ENCODE results near the gene BATF. TPM values are rescaled to one million over a fixed set of nuclear protein-coding genes. Genes with fewer than 3 reads are reported as not detected.

The BATF gene
- total RNA-seq, 4 donors from 2014 or later, result 1.7 to 37.3 (median 4.4) TPM

GRCh38 chr14:75566752-75567151 lies 44.5 kb downstream of the BATF start:
- Histone ChIP-seq H3K27me3 (no peaks in the 10 kb centered on the region), H3K9me3 (no peaks in the 10 kb centered on the region), H3K4me1 (no peaks in the 10 kb centered on the region), H3K4me3 (no peak overlapping the region), H3K27ac (replicated peaks in 1 of 4) (no peak overlapping the region), H3K36me3 (no peaks in the 10 kb centered on the region)
- 76% methylated on average over 8 of the region's 8 CpGs for WGBS
- intact Hi-C loops (cut with DNase I), result no loop called here
- TF ChIP-seq CTCF (IDR thresholded peaks at IDR 0.05) (no peak), EP300 (IDR thresholded peaks at IDR 0.05) (no peak), POLR2A (IDR thresholded peaks at IDR 0.05; ENCODE audit: low read depth) (no peak), POLR2AphosphoS5 (IDR thresholded peaks at IDR 0.05) (no peak)
- DNase-seq (ENCODE audit: extremely low spot score), result no peak

DNA sequence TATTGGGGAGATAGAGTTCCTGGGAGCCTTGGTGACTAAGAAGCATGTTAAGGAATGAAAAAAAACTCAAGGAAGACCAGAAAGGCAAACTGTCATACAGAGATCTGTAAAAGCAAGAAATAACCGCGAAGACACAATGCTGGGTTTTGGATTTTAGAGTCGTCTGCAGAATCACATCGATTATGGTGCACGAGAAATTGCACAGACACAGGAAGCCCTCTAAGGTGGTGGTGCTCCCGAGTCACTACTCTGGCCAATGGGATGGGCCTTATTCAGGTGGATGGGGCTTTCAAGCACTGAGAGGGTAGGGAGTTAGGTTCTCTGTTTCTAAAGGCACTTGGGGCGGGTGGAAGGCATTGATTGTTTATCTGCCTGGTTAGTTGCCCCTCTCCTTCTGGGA lies 45.9 kb downstream of the BATF start:
- Histone ChIP-seq H3K9me3 (no peaks in the 10 kb centered on the region), H3K4me3 (no peak overlapping the region), H3K4me1 (no peaks in the 10 kb centered on the region), H3K36me3 (no peaks in the 10 kb centered on the region), H3K27ac (replicated peaks in 1 of 4) (no peak overlapping the region), H3K27me3 (no peaks in the 10 kb centered on the region)
- intact Hi-C loops (cut with DNase I), result no loop called here
- TF ChIP-seq CTCF (IDR thresholded peaks at IDR 0.05) (no peak), POLR2AphosphoS5 (IDR thresholded peaks at IDR 0.05) (no peak), POLR2A (IDR thresholded peaks at IDR 0.05; ENCODE audit: low read depth) (no peak), EP300 (IDR thresholded peaks at IDR 0.05) (no peak)
- 89% methylated on average over 7 of the region's 7 CpGs for WGBS
- no peak for DNase-seq (ENCODE audit: extremely low spot score)

GRCh38 chr14:75568791-75569190 lies 46.5 kb downstream of the BATF start:
- WGBS, result 89% methylated on average over 6 of the region's 6 CpGs
- no peaks in the 10 kb centered on the region for H3K36me3 ChIP-seq
- H3K27ac ChIP-seq (replicated peaks in 1 of 4), result no peak overlapping the region
- DNase-seq (ENCODE audit: extremely low spot score), result no peak
- H3K9me3 ChIP-seq, result no peaks in the 10 kb centered on the region
- H3K4me3 ChIP-seq, result no peak overlapping the region
- TF ChIP-seq POLR2A (IDR thresholded peaks at IDR 0.05; ENCODE audit: low read depth) (no peak), EP300 (IDR thresholded peaks at IDR 0.05) (no peak), POLR2AphosphoS5 (IDR thresholded peaks at IDR 0.05) (no peak), CTCF (IDR thresholded peaks at IDR 0.05) (no peak)
- no peaks in the 10 kb centered on the region for H3K4me1 ChIP-seq
- intact Hi-C loops (cut with DNase I), result no loop called here
- H3K27me3 ChIP-seq, result no peaks in the 10 kb centered on the region

DNA sequence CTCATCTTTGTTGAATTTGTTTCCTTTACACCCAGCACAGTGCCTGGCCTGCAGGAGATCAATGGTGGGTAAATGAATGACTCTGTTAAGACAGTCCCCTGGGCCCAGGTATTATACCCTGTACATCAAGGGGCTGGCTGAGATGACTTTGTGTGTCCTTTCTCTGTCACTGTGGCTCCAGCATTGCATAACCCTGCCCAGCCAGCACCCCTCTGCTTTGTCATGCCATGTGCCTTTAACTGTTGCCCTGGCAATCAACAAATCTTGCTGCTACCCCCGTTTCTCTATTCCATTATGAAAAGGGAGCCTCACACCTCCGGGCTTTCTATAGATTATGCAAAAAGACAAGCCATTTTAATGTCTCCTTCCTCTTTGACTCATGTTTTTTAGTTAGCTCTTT lies 48.5 kb downstream of the BATF start:
- no peak for DNase-seq (ENCODE audit: extremely low spot score)
- Histone ChIP-seq H3K9me3 (no peaks in the 10 kb centered on the region), H3K4me1 (no peaks in the 10 kb centered on the region), H3K27me3 (no peaks in the 10 kb centered on the region), H3K27ac (replicated peaks in 1 of 4) (no peak overlapping the region), H3K36me3 (no peaks in the 10 kb centered on the region), H3K4me3 (no peak overlapping the region)
- intact Hi-C loops (cut with DNase I), result no loop called here
- no peak for TF ChIP-seq POLR2AphosphoS5 (IDR thresholded peaks at IDR 0.05)
- no peak for TF ChIP-seq CTCF (IDR thresholded peaks at IDR 0.05)
- no peak for TF ChIP-seq POLR2A (IDR thresholded peaks at IDR 0.05; ENCODE audit: low read depth)
- TF ChIP-seq EP300 (IDR thresholded peaks at IDR 0.05), result no peak
- 58% methylated on average over 2 of the region's 2 CpGs for WGBS

GRCh38 chr14:75572104-75572503 lies 49.8 kb downstream of the BATF start:
- peaks cover 0 to 2% (median under 1%) of the 10 kb centered on the region in 4 donors for H3K4me1 ChIP-seq
- H3K9me3 ChIP-seq, result no peaks in the 10 kb centered on the region
- no peak overlapping the region for H3K27ac ChIP-seq (replicated peaks in 1 of 4)
- no peak for DNase-seq (ENCODE audit: extremely low spot score)
- intact Hi-C loops (cut with DNase I), result no loop called here
- no peaks in the 10 kb centered on the region for H3K27me3 ChIP-seq
- TF ChIP-seq EP300 (IDR thresholded peaks at IDR 0.05), result no peak
- TF ChIP-seq CTCF (IDR thresholded peaks at IDR 0.05), result no peak
- no peak for TF ChIP-seq POLR2AphosphoS5 (IDR thresholded peaks at IDR 0.05)
- no peak for TF ChIP-seq POLR2A (IDR thresholded peaks at IDR 0.05; ENCODE audit: low read depth)
- WGBS, result 87% methylated on average over 6 of the region's 6 CpGs
- H3K4me3 ChIP-seq, result no peak overlapping the region
- H3K36me3 ChIP-seq, result no peaks in the 10 kb centered on the region

Data from esophagus muscularis mucosa (tissue), 4 donors.